Jurkat, Clone E6-1 (cell line): ENCODE data around the gene TRABD2B.

Experiments used
- DNase-seq: peaks from one replicate; pipeline ENCODE4 v3.0.0-alpha.2; 2011; ENCODE audit warnings: low read depth, low spot score
- H3K4me3 ChIP-seq: 2 replicates; pipeline ENCODE4 v1.5.1; 2011; ENCODE audit warnings: mild to moderate bottlenecking, low read length, control low read depth, moderate library complexity

The TRABD2B gene

DNA sequence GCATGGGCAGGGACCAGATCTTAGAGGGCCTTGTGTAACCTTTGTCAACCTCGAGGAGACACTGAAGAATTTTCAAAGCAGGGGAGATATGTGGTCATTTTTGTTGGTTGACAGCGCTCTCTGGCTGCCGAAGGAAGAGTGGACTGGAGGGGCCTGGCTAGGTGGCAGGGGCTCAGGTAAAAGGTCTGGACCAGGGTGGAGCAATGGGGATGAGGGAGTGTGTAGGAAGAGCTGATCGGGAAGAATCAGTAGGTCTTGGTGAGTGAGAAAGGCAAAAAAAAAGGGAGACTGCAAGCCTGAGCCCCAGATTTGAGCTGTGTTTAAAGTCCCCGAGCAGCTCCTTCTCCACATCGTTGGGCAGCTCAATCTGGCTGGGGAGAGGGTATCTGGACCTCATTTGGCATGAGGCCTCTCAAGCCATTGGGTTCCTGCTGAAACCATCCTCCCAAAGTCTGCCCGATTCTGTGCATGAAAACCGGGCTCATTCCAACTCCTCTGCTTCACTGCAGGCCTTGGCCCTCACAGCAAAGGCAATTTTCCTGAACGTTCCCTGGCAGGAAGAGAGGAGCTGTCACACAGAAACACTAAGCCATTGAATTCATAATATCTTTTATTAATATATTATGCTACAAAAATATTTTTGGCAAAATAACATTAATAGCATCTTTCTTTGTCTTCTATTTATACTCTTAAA, 237.1 kb downstream of the TRABD2B start:
- no peak overlapping the region for H3K4me3 ChIP-seq
- no peak for DNase-seq

DNA sequence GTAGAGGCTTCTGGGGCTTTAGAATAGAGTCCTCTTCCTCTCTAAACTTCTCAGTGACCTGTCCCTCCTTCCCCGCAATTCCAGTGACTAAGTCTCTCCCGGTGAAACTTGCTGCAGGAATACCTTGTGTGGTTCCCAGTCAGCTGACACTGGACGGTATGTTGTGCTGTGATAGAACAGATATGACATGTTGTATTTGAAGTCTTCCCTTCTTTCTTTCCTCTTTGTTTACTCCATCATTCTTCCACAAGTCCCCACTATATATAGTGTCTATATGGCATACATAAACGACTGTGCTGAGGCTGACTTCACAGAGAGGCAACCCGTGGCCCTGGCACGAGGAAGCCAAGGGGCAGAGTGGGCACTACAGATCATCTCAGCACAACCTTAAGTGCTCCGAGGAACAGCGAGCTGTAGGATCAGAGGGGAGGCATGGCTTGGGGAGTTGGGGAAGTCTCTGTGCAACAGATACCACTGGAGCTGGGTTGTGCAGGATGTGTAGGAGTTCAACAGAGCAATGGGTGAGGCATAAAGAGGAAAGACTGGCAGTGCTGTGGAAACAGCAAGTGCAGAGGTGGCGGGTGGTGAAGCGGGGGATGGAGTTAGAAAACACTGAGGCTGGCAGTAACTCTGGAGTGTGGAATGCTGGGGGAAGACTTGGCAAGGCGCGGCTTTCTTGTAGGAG, 237.8 kb downstream of the TRABD2B start:
- DNase-seq, result no peak
- no peak overlapping the region for H3K4me3 ChIP-seq

DNA sequence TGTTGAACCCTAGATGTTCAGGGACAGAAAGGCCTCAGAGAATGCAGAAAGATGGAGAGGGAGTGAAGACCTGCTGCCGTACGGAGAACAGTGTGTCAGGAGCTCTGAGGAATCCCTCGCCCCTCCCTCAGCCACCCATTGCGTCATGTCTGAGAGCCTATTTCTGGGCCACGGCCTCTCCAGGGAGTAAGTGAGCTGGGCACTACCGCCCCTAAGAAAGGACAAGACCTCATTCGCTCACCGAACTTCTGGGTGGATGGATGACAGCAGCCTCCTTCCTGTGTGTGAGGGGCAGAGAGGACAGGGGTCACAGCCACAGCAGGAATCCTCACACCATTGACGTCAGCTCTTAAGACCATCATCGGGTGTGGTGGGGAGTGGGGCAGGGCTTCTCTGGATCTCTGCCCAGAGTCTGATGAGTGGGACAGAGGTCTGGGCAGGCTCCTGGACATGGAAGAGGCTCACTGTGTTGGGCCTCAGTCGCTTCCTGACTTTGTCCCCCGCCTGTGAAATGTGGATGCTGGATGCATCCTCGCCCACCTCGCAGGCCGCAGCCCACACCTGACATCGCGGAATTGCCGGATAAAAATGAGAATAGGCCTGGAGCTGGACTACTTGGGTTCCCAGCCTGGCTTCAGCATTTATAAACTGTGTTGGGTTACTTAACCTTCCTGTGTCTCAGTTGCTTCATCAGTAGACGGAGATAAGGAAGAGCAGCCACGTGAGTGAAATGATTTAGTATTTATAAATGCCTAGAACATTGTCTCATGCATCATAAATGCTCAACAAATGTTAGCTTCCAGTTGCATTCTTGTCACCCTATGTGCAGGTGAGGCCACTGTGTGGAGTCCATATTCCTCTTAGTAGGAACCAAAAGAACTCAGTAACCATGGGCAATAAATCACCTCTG, 238.6 kb downstream of the TRABD2B start:
- no peak overlapping the region for H3K4me3 ChIP-seq
- no peak for DNase-seq

DNA sequence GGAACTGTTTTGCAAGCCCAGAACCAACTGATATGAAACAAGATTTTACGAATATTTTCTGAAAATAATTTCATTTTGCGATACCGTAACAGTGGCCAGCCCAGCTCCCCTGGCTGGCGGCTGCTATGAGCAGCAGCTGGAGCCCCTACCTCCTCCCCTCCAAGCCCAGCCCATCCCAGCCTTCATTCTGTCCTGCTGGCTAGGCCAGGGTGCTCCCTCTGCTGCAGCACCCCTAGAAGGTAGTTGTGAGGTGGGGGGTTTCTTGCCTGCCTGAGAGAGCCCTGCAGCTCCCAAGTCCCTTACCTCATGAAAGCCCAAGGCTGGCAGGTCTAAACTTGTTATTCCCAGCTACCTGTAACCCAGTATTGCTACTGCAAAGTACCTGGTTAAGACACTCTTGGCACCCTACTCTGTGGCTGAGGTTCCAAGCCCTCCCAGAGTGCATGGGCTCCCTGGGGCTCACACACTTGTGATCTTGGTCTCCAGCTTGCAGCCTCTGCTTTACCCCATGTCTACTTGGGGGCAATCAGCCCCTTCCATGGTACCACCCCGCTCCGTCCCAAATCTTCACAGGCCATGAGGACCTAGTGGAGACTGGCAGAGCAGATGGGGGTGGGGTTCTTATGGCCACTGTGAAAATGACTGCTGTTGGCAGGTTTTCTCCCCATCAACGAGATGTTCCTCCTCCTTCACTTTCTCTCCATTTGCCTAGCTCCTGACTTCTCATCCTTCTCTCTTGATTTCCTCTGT, 239.8 kb downstream of the TRABD2B start:
- DNase-seq, result no peak

DNA sequence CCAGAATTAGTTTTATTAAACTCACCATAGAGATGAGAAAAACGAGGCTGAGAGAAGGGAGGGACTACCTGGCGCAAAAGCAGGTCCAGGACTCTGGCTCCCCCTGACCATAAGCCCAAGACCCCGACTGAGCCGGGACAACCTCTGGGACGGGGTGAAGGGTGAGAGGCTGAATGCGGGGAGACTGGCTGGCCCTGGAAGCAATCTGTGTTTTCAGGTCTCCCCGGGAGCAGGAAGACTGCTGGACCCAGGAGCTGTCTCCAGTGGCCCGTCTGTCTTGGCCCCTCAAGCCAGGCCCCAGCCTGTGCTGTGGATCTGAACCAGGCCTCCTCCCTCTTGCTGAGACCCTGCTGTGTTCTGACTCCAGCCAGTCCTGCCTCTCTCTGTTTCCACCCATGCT, 240.8 kb downstream of the TRABD2B start:
- no peak for DNase-seq
- no peak overlapping the region for H3K4me3 ChIP-seq

More for the DNA sequence above, 239.8 kb downstream of the TRABD2B start:
- H3K4me3 ChIP-seq, result no peak overlapping the region

DNA sequence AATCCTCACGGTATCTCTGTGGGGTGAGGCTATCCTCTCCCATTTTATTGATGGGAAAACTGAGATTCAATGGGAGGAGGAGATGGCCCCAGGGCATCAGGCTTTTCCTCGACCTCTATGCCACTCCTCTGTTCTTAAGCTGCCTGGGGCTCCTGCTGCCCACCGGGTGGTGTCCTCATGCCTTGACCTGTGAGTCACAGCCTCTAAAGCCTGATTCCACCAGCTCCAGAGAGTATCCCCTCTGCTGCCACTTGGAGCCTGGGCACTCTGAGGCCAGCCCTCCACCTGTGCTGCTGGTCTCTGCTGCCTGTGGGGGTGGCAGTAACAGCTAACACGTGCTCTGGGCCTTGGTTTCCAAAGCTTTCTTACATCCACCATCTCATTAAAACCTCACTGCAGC, 241.2 kb downstream of the TRABD2B start:
- no peak overlapping the region for H3K4me3 ChIP-seq
- DNase-seq, result no peak

DNA sequence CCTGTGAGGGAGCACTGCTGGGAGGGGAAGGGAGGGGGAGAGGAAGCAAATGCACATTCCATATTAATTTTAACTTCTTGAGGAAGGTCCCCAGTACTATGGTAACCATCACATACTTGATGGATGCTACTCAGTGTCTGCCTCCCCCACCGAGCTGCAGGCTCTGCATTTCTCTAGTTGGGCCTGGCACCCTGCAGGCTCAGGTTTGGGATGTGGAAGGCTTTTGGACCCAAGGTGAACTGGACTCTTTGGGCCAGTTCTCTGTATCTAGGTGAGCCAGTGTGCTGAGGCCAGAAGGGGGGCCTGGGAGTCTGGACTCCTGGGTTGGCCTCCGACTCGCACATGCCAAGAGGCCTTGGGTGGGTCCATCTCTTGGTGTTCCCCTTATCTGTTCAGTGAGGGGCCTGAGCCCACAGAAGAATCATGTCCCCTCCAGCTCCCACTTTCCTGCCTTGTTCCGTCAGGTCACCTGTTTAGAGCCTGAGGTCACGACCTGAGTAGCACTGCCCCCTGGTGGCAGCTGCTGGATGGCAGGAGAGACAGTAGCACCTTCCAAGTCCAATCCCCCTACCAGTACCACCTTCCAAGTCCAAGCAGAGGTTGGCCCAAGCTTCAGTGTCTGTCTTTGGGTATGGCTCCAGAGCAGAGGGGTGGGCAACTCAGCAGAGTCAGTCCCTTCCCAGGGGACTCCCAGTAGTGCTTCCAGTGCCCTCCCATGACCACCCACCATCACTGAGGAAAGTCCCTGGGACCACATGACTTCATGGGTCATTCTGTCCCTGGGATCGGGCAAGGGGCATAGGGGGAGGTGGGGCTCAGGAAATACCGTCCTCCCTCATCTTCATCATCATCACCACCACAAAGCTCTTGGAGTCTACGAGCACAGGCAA, 241.8 kb downstream of the TRABD2B start:
- H3K4me3 ChIP-seq, result no peak overlapping the region
- peak; percentile 31 for DNase-seq

DNA sequence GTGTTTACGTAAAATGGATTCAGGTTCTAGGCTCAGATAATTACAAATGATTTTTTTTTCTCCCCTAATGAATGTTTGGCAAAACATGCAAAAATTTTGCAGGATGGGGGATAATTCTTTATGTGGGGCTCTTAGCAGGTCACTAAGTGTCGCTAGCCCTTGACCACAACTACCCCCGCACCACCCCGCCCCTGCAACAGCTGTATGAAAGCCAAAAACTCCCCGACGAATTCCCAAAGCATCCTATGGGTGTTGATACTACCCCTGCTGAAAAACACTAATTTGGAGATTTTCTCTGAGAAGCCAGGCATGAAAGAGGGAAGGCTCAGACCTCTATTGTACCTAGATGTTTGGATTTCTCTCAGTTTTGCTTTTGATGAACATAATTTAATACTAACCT, 243.0 kb downstream of the TRABD2B start:
- DNase-seq, result no peak

DNA sequence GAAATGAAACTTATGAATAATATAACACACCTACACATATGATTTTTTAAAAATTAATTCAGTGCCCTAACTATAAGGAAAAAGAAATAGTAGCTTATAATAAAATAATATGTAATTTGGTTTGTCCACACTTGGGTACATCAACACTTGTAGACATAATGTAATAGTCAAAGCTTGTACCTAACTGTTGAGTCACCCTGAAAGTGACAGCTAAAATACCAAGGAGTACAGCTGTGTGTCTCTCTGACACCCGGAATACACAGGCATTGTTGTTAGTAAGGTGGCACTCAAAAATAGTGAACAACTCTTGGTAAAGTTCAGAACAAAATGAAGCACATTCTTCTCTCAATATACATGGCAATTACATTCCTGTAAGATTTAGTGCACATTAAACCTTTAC, 243.4 kb downstream of the TRABD2B start:
- DNase-seq, result no peak
- no peak overlapping the region for H3K4me3 ChIP-seq

More for the DNA sequence above, 243.0 kb downstream of the TRABD2B start:
- no peak overlapping the region for H3K4me3 ChIP-seq

DNA sequence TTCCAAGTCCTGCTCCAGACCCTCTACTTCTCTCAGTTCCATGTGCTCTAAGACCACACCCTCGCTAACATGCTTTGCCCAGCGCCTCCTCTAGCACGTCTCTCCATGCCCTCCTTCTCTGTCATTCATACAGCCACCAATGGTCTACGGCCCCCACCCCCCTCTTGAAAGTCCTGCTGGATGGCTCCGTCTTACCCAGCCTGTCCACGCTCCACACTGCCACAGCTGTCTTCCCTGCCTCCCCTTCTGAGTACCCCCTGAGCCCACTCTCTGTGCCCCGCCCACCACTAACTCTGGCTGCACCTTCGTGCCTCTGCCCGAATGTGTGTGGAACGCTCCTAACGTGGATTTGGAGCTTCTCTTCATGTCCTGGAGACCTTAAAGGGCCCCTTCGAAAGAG, 244.6 kb downstream of the TRABD2B start:
- no peak overlapping the region for H3K4me3 ChIP-seq

DNA sequence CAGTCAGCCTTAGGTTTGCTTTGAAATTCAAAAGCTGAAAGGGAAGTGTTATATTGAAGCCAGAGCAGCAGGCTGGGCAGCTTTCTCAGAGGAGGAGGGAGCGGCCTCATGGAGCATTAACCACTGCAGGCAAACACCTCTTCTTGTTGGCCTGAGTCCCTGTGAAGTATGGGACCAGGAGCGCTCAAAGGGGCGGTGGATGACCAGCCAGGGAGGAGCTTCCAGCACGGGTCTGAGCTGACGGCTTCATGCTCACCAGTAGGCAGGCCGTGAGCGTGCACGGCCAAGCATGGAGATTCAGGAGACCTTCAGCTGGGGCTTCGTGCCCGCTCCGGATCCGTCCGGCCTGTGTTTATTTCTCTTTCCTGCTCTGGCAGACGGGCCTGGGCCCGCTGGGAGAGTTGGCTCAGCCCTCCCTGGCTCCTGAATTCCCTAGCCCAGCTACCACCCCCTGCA, 245.2 kb downstream of the TRABD2B start:
- no peak overlapping the region for H3K4me3 ChIP-seq
- no peak for DNase-seq

More for the DNA sequence above, 244.6 kb downstream of the TRABD2B start:
- no peak for DNase-seq

DNA sequence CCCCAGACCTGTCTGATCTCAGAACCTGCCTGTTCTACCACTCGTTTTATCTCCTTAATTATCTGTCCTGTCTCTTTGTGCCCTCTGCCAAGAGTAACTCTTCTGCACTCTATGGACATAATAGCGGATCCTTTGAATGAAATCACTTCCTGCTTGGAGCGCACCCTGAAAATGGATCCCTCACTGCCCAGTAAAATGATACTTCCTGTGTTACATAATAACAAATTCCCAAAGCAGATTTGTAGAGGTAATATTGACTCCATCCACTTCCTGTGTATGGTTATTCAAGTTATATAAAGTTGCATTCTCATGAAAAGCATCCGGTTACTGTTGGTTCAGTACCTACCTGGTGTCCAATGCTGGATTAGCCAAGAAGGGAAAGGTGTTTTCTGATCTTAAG, 246.0 kb downstream of the TRABD2B start:
- no peak overlapping the region for H3K4me3 ChIP-seq
- DNase-seq, result no peak

DNA sequence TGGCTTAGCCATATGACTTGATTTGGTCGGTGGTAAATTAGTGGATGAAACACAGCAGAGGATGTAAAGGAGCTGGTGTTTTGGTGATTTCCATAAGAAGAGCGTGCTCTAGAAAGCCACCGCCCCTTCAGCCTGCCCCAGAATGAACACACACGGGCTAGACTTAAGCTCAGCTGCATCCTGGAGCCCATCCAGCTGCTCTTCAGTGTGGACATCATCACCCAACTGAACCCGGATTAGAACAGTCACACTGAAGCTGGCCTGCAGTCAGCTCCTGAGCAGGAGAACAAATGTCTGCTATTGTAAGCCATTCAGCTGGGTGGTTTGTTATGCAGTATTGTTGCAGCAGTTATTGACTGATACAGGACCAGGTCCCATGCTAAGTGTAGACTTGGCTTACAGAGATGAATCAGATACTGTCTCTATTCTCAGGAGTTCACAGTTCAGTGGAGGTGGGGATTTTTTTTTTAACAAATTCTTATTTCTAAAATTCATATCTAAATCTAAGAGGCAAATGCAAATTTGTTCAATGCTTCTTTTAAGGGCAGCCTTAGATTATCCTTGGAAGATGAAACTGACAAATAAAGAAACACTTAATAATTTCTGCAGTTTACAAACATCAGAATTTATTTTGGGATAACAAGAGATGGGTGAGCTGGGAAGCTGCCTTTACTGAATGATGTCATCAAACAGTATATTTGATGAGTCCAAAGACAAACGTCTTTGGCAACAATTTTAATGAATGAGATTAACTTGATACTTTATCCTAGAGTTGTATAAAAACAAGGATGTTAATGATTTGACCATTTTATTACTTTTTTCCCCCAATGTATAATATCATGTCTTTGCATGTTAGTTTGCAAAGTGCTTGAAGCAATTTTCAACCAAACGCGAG, 251.2 kb downstream of the TRABD2B start:
- no peak for DNase-seq
- H3K4me3 ChIP-seq, result no peak overlapping the region

DNA sequence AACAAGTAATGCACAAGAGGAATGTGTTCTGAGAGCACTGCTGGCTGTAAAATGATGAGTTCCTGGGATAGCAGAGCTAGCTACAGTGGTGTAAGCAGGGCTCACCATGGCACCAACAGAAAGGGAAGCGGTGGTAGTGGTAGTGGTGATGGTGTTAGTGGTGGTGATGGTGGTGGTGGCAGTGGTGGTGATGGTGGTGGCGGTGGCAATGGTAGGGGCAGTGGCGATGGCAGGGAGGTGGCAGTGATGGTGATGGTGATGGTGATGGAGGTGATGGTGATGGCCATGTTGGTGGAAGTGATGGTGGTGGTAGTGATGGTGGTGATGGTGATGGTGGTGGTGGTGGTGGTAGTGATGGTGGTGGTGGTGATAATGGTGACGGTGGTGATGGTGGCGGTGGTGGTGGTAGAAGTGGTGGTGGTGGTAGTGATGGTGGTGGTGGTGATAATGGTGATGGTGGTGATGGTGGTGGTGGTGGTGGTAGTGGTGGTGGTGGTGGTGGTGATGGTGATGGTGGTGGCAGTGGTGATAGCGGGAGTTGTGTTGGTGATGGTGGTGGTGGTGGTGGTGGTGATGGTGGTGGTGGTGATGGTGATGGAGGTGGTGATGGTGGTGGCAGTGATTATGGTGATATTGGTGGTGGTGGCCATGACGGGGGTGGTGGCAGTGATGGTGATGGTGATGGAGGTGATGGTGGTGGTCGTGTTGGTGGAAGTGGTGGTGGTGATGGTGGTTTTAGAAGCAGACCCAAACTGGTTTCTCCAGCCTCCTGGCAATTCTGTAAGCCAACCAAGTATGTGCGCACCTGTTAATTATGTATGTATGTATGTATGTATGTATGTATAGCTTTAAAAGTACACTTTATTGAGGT, 254.1 kb downstream of the TRABD2B start:
- no peak overlapping the region for H3K4me3 ChIP-seq
- DNase-seq, result no peak

DNA sequence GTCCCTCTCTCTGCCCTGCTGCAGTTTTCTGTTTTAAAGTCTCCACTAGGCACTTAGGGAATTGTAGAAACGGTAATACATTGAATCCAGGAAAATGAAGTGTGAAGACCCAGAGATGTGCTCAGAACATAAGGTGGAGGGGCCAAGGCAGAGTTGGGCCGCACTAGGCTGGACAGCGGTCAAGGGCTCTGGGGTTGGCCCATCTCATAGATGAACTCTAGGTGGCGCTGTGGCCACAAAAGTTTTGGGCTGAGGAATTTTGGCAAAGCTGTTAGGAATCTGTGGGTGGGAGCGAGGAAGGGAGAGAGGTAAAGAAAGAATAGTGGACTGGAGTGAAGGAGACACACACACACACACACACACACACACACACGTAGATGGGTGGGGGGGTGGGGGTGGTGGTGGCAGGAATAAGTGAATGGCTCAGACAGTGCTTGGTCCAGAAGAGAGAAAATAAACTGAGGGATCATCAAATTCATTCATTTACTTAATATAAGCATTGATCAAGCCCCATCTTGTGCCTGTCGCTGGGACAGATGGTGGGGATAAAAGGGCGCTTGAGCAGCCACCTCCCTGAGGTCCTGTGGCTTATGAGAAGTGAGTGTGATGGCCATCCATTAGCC, 258.5 kb downstream of the TRABD2B start:
- DNase-seq, result no peak

DNA sequence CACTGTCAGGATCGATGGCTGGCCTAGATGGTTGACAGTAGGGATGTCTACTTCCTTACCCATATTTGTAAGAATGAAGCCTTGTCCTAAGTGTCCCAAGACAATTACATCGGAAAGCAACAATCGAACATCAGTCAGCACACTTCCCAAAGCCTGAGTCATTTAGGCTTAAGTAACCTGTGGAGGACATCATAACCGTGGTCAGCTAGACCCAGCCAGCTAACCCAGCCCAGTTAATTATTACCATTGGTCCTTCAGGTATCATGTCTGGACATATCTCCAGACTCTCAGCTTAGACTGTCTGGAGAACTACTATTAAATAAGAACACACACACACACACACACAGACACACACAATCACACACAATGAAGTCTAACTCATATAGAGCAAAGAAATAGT, 264.7 kb downstream of the TRABD2B start:
- no peak for DNase-seq
- H3K4me3 ChIP-seq, result no peak overlapping the region

More for the DNA sequence above, 258.5 kb downstream of the TRABD2B start:
- H3K4me3 ChIP-seq, result no peak overlapping the region
